Left lung (tissue), 10 donors: ENCODE data around the gene NKX2-4. TPM values are rescaled to one million over a fixed set of nuclear protein-coding genes. Genes with fewer than 3 reads are reported as not detected.

Experiments
- ATAC-seq: fragments of 200-7000 bp; cut with Tn5 transposase; one replicate; pipeline ENCODE4 v1.9.1; 2020; ENCODE audit warnings: moderate library complexity
- DNase-seq, 4 donors: peaks; one replicate each; pipeline ENCODE4 v3.0.0-alpha.2; 2013 to 2020
- H3K27ac ChIP-seq, 2 donors: fragments of 200-600 bp; sonication (generic) in 1 of 2; one replicate each; pipeline versions ENCODE4 v1.5.0 to v1.8.0; 2020 to 2021
- H3K27me3 ChIP-seq, 2 donors: fragments of 200-600 bp; sonication (generic) in 1 of 2; one replicate each; pipeline versions ENCODE4 v1.5.0 to v1.8.0; 2020 to 2021
- H3K36me3 ChIP-seq, 2 donors: fragments of 200-600 bp; sonication (generic) in 1 of 2; one replicate each; pipeline versions ENCODE4 v1.5.0 to v1.8.0; 2020 to 2021
- H3K4me1 ChIP-seq, 2 donors: fragments of 200-600 bp; one replicate each; pipeline ENCODE4 v1.8.0; 2021
- H3K4me3 ChIP-seq, 2 donors: fragments of 200-600 bp; sonication (generic) in 1 of 2; one replicate each; pipeline versions ENCODE4 v1.5.0 to v1.8.0; 2020 to 2021; ENCODE audit warnings: mild to moderate bottlenecking in 1 of 2
- H3K9me3 ChIP-seq, 2 donors: fragments of 200-600 bp; sonication (generic) in 1 of 2; one replicate each; pipeline versions ENCODE4 v1.5.0 to v1.8.0; 2020 to 2021
- intact Hi-C, 2 donors: fragments of 100-400 bp; cut with DNase I; formaldehyde crosslinking; loops; one replicate each; pipeline versions ENCODE4 v1.11.2 to v1.14.2; 2022
- polyA plus RNA-seq, 6 donors: library from polyadenylated mRNA; unstranded; fragments of 120-200 nt; gene quantifications; one replicate each; pipeline ENCODE4 v1.2.1, GENCODE V29; 2013; ENCODE audit not compliant: insufficient read length in 6 of 6
- total RNA-seq, 2 donors: library from RNA; stranded (reverse); fragmentation: NEBNext Ultra II Directional; extraction: Animal tissue kit (Norgen Biotek cat#: 25700); gene quantifications; one replicate each; pipeline ENCODE4 v1.2.1, GENCODE V29; 2021
- TF ChIP-seq, protein P1 (sequence below), 2 donors: fragments of 200-600 bp; sonication (generic) in 1 of 2; IDR thresholded peaks; one replicate each; pipeline versions ENCODE4 v1.5.0 to v1.8.0; 2021; ENCODE audit warnings: antibody characterized with exemption in 2 of 2
- donor health status: DM: no; HTN: yes; CAD: no.
- donor health status: DM: no; HTN: no; CAD: no.

The NKX2-4 gene
- total and polyA plus RNA-seq, 8 donors: not detected

DNA sequence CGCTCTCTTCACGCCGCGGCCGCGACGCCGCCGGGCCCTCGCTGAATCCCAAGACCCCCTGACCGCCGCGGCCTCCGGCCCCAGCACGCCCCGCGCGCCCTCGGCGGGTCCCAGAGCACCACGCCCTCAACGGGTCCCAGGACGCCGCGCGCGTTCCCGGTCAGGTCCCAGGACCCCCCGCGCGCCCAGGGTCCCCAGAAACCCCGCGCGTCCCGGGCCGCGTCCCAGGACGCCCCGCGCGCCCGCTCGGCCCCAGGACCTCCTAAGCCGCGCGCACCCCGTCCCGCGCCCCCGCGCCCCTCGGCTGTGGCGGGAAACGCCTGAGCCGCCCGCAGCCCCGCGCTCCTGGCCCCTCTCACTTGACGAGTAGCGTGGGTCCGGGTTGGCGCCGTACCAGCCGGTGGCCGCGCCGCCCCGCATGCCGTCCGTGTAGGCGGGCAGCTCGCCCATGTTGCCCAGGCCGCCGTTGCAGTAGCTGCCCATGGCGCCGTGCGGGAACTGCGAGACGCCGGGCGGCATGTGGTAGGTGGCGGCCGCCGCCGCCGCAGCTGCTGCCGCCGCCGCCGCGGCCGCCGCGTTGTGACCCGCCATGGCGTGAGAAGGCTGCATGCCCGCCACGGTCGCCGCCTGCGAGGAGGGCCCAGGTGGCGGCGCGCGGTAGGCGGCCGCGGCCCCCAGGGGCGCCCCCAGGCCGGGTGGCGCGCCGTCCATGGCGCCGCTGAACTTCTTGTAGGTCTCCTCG, 556 bp downstream of the NKX2-4 start:
- H3K36me3 ChIP-seq: no peaks in the 10 kb centered on the region
- H3K27ac ChIP-seq: no peak overlapping the region
- peaks cover 3 to 19% of the 10 kb centered on the region in 2 donors for H3K4me1 ChIP-seq
- H3K27me3 ChIP-seq: peaks cover 100% of the 10 kb centered on the region in 2 donors
- intact Hi-C loops: no loop called here
- peak overlapping the region in 1 of 2 donors; percentile 16 for H3K4me3 ChIP-seq
- H3K9me3 ChIP-seq: no peaks in the 10 kb centered on the region
- peak in 1 of 4 donors; percentile 77 for DNase-seq
- ATAC-seq: no peak
- TF ChIP-seq, protein P1, sequence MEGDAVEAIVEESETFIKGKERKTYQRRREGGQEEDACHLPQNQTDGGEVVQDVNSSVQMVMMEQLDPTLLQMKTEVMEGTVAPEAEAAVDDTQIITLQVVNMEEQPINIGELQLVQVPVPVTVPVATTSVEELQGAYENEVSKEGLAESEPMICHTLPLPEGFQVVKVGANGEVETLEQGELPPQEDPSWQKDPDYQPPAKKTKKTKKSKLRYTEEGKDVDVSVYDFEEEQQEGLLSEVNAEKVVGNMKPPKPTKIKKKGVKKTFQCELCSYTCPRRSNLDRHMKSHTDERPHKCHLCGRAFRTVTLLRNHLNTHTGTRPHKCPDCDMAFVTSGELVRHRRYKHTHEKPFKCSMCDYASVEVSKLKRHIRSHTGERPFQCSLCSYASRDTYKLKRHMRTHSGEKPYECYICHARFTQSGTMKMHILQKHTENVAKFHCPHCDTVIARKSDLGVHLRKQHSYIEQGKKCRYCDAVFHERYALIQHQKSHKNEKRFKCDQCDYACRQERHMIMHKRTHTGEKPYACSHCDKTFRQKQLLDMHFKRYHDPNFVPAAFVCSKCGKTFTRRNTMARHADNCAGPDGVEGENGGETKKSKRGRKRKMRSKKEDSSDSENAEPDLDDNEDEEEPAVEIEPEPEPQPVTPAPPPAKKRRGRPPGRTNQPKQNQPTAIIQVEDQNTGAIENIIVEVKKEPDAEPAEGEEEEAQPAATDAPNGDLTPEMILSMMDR (IDR thresholded peaks at IDR 0.05): no peak

DNA sequence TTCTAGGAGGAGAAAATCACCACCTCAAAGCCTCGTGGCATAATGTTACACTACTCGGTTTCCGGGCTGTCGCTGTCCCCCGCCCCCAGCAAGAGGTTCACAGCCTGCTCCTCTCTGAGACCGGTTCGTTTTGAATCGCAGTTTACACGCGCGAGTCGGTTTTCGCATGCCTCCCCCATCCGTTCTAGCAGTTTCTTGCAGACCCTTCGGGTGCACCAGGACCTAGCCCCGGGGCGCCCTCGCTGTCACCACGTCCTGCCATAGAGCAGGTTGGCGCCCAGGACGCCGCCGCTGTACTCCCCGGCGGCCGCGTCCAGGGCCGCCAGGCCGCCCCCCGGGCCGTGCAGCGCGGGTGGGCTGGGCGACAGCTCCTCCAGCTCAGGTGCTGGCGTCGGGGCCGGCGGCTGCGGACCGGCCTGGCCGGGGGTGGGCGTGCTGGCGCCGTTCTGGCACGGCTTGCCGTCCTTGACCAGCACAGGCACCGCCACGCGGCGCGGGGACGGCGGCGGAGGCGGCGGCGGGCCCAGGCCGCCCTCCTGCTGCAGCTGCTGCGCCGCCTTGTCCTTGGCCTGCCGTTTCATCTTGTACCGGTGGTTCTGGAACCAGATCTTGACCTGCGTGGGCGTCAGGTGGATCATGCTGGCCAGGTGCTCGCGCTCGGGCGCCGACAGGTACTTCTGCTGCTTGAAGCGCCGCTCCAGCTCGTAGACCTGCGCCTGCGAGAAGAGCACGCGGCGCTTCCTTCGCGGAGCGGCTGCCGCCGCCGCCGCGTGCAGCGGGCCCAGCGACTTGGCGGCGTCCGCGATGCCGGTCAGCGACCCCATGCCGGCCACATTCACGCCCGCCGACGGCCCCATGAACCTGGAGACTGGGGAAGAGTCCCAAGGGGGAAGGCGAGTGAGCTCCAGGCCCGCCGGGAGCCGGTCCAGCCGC, 1.4 kb downstream of the NKX2-4 start:
- Histone ChIP-seq H3K36me3 (peaks cover 0 to 2% of the 10 kb centered on the region in 2 donors), H3K27me3 (peaks cover 100% of the 10 kb centered on the region in 2 donors), H3K9me3 (no peaks in the 10 kb centered on the region), H3K27ac (no peak overlapping the region), H3K4me1 (peaks cover 3 to 19% of the 10 kb centered on the region in 2 donors), H3K4me3 (no peak overlapping the region)
- DNase-seq: peak in 1 of 4 donors; percentile 74
- peak; percentile 45 for ATAC-seq
- intact Hi-C loops: no loop called here
- TF ChIP-seq, protein P1 (IDR thresholded peaks at IDR 0.05): no peak

DNA sequence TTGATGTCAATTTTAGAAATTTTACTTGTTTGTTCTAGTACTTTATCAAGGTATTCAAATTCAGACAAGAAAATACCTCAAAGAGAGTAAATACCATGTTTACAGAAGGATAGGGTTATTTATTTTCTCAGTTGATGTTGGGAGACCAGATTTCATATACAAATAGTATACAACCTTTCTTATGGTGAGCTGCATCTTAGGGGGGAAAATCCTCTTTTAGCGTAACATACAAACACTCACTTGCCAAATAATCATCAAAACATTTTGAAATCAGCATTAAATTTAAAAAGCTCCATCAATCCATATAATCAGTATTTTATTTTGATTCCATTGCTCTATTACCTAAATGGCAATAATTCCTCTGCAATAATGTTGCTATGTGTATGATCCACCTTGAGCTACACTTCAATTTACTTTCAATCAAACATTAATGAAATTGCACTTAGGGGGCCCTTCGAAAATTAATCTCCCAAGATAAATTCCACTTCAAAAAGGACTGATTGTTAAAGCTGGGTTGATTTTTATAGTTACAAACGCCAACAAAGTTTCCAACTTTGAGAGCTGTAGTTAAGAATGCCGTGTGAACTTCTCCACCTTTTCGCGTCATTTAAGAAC, 2.2 kb downstream of the NKX2-4 start:
- TF ChIP-seq, protein P1 (IDR thresholded peaks at IDR 0.05): no peak
- no peak for ATAC-seq

DNA sequence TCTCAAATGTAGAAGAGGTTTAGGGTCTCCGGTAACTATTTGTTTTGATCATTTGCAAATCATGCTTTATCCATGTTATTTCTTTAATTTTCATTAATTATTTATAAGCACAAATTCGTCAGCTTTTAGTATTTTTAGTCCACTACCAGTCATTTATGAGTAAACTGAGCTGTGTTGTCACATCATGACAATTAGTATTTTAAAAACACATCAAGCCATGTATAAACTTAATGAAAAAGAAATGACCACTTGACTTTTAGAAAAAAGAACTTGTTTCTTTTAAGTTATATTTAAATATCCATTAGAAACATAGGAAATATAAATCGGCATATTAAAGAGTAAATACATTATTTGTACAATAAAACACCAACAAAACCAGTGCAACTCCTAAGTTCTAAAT, 2.8 kb downstream of the NKX2-4 start:
- Histone ChIP-seq H3K9me3 (no peaks in the 10 kb centered on the region), H3K4me3 (no peak overlapping the region), H3K27me3 (peaks cover 96 to 97% of the 10 kb centered on the region in 2 donors), H3K36me3 (peaks cover 0 to 16% of the 10 kb centered on the region in 2 donors), H3K4me1 (peaks cover 3 to 19% of the 10 kb centered on the region in 2 donors), H3K27ac (no peak overlapping the region)
- ATAC-seq: no peak
- intact Hi-C loops: no loop called here
- TF ChIP-seq, protein P1 (IDR thresholded peaks at IDR 0.05): no peak
- no peak for DNase-seq

More for the DNA sequence above, 2.2 kb downstream of the NKX2-4 start:
- DNase-seq: no peak
- Histone ChIP-seq H3K36me3 (peaks cover 0 to 9% of the 10 kb centered on the region in 2 donors), H3K27ac (no peak overlapping the region), H3K9me3 (no peaks in the 10 kb centered on the region), H3K27me3 (peaks cover 100% of the 10 kb centered on the region in 2 donors), H3K4me1 (peaks cover 3 to 19% of the 10 kb centered on the region in 2 donors), H3K4me3 (no peak overlapping the region)
- intact Hi-C loops: no loop called here
